GM06990 (cell line): ENCODE results near the gene RNF220.
A peak's percentile ranks its signal among the peaks of the same experiment; 100 is the strongest.

ENCODE experiments used
- DNase-seq: peaks from one replicate; pipeline ENCODE4 v3.0.0-alpha.2; 2011; ENCODE audit not compliant: insufficient read length; ENCODE audit errors: extremely low read depth
- H3K27me3 ChIP-seq: replicated peaks from 2 replicates; pipeline ENCODE4 v1.6.0; 2011; ENCODE audit warnings: low read length; ENCODE audit not compliant: control insufficient read depth, insufficient read depth
- H3K36me3 ChIP-seq: 2 replicates; pipeline ENCODE4 v1.5.1; 2011; ENCODE audit warnings: low read length; ENCODE audit not compliant: control insufficient read depth, insufficient read depth
- H3K4me3 ChIP-seq: replicated peaks from 2 replicates; pipeline ENCODE4 v1.5.1; 2011; ENCODE audit warnings: low read depth, mild to moderate bottlenecking, control low read depth, low read length
- TF ChIP-seq, protein P1 (sequence below): IDR thresholded peaks from 2 replicates; pipeline ENCODE4 v1.5.1; 2011; ENCODE audit warnings: low read length, control low read depth, mild to moderate bottlenecking, inconsistent platforms; ENCODE audit not compliant: insufficient read depth, poor library complexity, severe bottlenecking

RNF220 gene

DNA sequence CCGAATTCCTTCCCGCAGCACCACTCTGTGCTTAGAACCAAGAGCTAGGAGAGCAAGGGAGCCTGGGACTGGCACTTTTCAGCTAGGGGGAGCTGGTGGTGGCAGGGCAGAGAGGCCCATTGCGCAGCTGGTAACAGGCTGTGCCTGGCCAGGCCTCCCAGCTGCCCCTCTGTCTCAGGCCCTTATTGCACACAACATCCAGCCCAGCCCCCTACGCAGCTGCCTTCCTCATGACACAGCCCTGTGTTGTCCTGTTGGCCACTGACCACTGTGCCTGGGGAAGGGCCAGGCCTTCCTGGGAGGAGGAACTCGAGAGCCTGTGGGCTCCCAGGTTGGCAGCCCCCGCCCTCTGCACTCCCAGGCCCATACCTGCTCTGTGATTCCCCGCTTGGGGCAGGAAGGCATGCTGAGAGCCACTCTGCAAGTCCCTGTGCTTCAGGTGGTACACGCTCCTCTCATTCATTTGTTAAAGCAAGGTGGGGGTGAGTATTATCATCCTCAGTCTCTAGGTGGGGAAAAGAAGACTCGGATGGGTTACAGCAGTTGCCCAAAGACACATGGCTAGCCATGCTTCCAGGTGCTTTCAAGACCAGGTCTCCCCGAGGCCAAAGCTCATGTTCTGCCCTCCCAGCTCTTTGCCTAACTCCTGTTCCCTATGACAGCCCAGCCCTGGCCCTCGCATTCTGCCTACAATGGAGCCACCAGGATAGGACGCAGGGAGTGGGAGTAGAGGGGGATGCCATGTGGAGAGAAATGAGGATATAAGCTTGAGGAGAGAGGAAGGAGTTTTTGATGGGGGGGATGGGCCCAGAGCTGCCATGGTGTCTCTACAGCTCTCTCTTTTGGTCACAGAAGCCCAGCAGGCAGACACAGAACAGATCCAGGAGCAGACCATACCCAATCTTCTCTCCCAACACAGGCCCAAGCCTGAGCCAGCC, 187.4 kb downstream of the RNF220 start:
- Histone ChIP-seq H3K4me3 (no peak overlapping the region), H3K27me3 (peaks cover 2% of the 10 kb centered on the region), H3K36me3 (no peaks in the 10 kb centered on the region)
- TF ChIP-seq, protein P1, sequence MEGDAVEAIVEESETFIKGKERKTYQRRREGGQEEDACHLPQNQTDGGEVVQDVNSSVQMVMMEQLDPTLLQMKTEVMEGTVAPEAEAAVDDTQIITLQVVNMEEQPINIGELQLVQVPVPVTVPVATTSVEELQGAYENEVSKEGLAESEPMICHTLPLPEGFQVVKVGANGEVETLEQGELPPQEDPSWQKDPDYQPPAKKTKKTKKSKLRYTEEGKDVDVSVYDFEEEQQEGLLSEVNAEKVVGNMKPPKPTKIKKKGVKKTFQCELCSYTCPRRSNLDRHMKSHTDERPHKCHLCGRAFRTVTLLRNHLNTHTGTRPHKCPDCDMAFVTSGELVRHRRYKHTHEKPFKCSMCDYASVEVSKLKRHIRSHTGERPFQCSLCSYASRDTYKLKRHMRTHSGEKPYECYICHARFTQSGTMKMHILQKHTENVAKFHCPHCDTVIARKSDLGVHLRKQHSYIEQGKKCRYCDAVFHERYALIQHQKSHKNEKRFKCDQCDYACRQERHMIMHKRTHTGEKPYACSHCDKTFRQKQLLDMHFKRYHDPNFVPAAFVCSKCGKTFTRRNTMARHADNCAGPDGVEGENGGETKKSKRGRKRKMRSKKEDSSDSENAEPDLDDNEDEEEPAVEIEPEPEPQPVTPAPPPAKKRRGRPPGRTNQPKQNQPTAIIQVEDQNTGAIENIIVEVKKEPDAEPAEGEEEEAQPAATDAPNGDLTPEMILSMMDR: no peak
- no peak for DNase-seq

DNA sequence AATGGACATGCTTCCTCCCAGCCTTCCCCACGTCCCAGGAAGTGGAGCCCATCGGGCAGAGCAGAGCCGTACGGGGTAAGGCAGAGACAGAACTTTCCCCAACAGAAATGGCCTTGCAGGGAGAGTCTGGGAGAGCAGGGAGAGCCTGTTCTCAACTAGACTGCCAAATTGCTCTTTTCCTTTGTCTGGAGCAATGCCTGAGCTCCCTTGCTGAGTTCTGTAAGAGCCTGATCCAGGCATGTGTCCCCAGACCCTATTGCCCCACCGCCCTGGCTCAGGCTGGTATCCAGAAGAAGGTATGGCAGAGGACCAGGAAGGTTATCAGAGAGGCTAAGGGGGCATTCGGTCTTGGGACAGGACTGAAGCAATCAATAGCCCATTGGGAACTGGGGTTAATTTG, 189.3 kb downstream of the RNF220 start:
- TF ChIP-seq, protein P1: no peak
- Histone ChIP-seq H3K4me3 (no peak overlapping the region), H3K27me3 (peaks cover 2% of the 10 kb centered on the region), H3K36me3 (no peaks in the 10 kb centered on the region)
- DNase-seq: no peak

GRCh38 chr1:44594871-44595735, 190.0 kb downstream of the RNF220 start:
- H3K36me3 ChIP-seq: no peaks in the 10 kb centered on the region
- no peak overlapping the region for H3K4me3 ChIP-seq
- H3K27me3 ChIP-seq: no peaks in the 10 kb centered on the region; the same call in none of the 2 replicates
- TF ChIP-seq, protein P1: peak; percentile 97
- peak; percentile 55 for DNase-seq

DNA sequence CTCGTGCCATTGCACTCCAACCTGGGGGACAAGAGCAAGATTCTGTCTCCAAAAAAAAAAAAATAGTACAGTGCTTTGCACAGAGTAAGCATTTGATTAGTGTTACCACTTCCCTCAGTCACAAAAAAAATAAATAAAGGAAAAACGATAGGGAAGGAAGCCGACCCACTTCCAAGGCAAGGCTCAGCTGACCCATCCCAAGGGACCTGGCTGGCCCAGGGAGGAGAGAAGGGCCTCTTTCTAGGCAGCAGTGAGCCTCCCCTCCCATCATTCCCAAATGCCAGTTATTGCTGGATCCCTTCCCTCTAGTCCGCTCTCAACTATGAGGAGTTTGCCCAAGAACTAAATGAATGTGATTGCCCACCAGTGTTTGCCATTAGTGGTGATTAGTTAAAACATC, 191.5 kb downstream of the RNF220 start:
- TF ChIP-seq, protein P1: no peak
- Histone ChIP-seq H3K4me3 (no peak overlapping the region), H3K27me3 (no peaks in the 10 kb centered on the region; the same call in none of the 2 replicates), H3K36me3 (no peaks in the 10 kb centered on the region)
- DNase-seq: no peak

DNA sequence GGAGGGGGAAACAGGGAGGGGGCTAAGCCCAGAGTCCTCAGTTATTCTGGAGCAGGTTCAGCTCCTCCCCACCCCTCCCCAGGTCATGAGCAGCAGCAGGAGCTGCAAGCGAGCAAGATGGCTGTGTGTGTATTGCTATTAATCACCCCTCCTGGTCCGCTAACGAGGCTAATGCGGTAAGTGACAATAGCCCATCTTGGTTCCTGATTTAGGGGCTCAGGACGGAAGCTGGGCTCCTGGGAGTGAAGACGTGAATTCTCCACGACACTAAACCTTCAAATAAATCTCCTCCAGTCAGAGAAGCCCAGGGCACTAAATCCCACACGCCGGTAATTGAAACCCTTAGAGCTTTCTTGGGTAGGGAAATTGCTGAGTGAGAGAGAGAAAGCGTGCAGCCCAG, 193.1 kb downstream of the RNF220 start:
- peaks cover 2% of the 10 kb centered on the region for H3K27me3 ChIP-seq
- no peak overlapping the region for H3K4me3 ChIP-seq
- TF ChIP-seq, protein P1: no peak
- DNase-seq: no peak
- H3K36me3 ChIP-seq: no peaks in the 10 kb centered on the region
